ENCODE measurements around the gene EVI2A. TPM values are rescaled to one million over a fixed set of nuclear protein-coding genes. Genes with fewer than 3 reads are reported as not detected.

The EVI2A gene
- total RNA-seq, 2 experiments from 2014 or later, result 37.8 to 38.4 TPM

DNA sequence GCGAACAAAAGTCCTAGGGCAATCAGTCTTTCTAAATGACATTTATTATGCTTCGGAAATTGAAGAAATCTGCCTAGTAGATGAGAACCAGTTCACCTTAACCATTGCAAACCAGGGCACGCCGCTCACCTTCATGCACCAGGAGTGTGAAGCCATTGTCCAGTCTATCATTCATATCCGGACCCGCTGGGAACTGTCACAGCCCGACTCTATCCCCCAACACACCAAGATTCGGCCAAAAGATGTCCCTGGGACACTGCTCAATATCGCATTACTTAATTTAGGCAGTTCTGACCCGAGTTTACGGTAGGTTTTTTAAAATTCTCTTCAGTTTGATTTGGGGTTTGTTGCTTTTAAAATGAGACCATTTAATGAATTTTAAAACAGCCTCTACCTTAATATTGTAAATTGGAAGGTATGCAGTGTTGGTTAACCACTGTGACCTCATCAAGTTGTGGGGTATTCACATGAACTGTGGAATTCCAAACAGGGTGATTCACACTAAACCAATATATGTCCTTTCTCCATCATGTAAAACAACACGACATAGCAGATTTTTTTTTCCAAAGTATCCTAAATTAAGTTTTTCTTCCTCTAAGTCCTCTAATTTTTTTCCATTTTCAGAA lies 6.2 kb upstream of the EVI2A start:
- ChIA-PET CTCF (no interaction called here), POLR2A (interaction anchor here (1.4 kb wide), 1 partner anchor 10 kb away, joined by 3 read pairs; no protein-coding TSS in a partner anchor)
- H3K9me3 Mint-ChIP-seq, result no peaks in the 10 kb centered on the region
- no peak overlapping the region for H3K4me3 Mint-ChIP-seq
- Histone ChIP-seq H3K36me3 (ENCODE audit: insufficient read depth, low read length) (peaks cover 26% of the 10 kb centered on the region), H3K4me3 (ENCODE audit: low read length) (no peak overlapping the region), H3K9me3 (ENCODE audit: control insufficient read depth in 1 of 2, insufficient read depth in 1 of 2, low read length in 2 of 2) (no peaks in the 10 kb centered on the region), H3K27me3 (ENCODE audit: control insufficient read depth in 1 of 2, insufficient read depth in 2 of 2, low read length in 2 of 2) (no peaks in the 10 kb centered on the region), H3K4me1 (ENCODE audit: insufficient read depth, low read length) (no peaks in the 10 kb centered on the region), H3K27ac (ENCODE audit: low read depth in 1 of 2, low read length in 2 of 2) (no peak overlapping the region)
- ATAC-seq (ENCODE audit: poor library complexity), result no peak
- H3K27ac Mint-ChIP-seq, result no peak overlapping the region
- H3K4me1 Mint-ChIP-seq (ENCODE audit: low read depth), result peaks cover 10% of the 10 kb centered on the region
- peaks cover 27% of the 10 kb centered on the region for H3K36me3 Mint-ChIP-seq (ENCODE audit: low read depth)
- H3K27me3 Mint-ChIP-seq, result no peaks in the 10 kb centered on the region
- TF ChIP-seq, protein P1, sequence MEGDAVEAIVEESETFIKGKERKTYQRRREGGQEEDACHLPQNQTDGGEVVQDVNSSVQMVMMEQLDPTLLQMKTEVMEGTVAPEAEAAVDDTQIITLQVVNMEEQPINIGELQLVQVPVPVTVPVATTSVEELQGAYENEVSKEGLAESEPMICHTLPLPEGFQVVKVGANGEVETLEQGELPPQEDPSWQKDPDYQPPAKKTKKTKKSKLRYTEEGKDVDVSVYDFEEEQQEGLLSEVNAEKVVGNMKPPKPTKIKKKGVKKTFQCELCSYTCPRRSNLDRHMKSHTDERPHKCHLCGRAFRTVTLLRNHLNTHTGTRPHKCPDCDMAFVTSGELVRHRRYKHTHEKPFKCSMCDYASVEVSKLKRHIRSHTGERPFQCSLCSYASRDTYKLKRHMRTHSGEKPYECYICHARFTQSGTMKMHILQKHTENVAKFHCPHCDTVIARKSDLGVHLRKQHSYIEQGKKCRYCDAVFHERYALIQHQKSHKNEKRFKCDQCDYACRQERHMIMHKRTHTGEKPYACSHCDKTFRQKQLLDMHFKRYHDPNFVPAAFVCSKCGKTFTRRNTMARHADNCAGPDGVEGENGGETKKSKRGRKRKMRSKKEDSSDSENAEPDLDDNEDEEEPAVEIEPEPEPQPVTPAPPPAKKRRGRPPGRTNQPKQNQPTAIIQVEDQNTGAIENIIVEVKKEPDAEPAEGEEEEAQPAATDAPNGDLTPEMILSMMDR (IDR thresholded peaks at IDR 0.05), result no peak
- intact Hi-C loops (cut with DNase I, micrococcal nuclease), result loop anchor here in 1 of 2 experiments (5.0 to 10.0 kb wide), 2 partner anchors 35 to 63 kb away; no protein-coding TSS in a partner anchor
- no peak for DNase-seq

DNA sequence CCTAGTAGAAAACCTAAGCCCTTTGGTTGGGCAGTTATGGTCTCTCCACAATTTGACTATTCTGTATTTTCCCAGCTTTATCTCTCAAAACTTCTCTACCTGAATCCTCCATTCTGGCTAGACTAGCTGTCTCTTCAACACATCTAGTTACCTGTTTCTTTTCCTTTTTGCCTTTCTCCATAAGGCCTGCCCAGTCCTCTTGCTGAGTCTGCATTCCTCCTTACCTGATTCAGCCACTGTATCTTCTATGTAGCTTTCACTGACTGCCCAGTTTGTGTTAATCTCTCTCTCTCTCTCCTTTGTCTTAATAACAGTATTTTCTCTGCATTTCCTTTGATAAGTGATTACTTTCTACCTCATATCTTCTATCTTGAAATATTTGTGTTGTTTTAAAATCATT lies 2.1 kb upstream of the EVI2A start:
- Mint-ChIP-seq H3K36me3 (ENCODE audit: low read depth) (peaks cover 48% of the 10 kb centered on the region), H3K9me3 (no peaks in the 10 kb centered on the region), H3K4me3 (peak overlapping the region; percentile 35), H3K4me1 (ENCODE audit: low read depth) (peaks cover 26% of the 10 kb centered on the region), H3K27ac (peak overlapping the region; percentile 93), H3K27me3 (no peaks in the 10 kb centered on the region)
- H3K27ac ChIP-seq (ENCODE audit: low read depth in 1 of 2, low read length in 2 of 2), result no peak overlapping the region
- H3K4me1 ChIP-seq (ENCODE audit: insufficient read depth, low read length), result peaks cover 7% of the 10 kb centered on the region
- no peak for DNase-seq
- peaks cover 18% of the 10 kb centered on the region for H3K36me3 ChIP-seq (ENCODE audit: insufficient read depth, low read length)
- H3K9me3 ChIP-seq (ENCODE audit: control insufficient read depth in 1 of 2, insufficient read depth in 1 of 2, low read length in 2 of 2), result no peaks in the 10 kb centered on the region
- TF ChIP-seq, protein P1 (IDR thresholded peaks at IDR 0.05), result no peak
- CTCF ChIA-PET, result no interaction called here
- POLR2A ChIA-PET, result interaction anchor here (9.3 kb wide), 1 partner anchor 14 kb away, joined by 157 read pairs; the partner anchor contains the start of gene EVI2B
- no peak overlapping the region for H3K4me3 ChIP-seq (ENCODE audit: low read length)
- intact Hi-C loops (cut with DNase I, micrococcal nuclease), result loop anchor here in 1 of 2 experiments (10.0 kb wide), 1 partner anchor 59 kb away; no protein-coding TSS in a partner anchor
- H3K27me3 ChIP-seq (ENCODE audit: control insufficient read depth in 1 of 2, insufficient read depth in 2 of 2, low read length in 2 of 2), result no peaks in the 10 kb centered on the region
- no peak for ATAC-seq (ENCODE audit: poor library complexity)

DNA sequence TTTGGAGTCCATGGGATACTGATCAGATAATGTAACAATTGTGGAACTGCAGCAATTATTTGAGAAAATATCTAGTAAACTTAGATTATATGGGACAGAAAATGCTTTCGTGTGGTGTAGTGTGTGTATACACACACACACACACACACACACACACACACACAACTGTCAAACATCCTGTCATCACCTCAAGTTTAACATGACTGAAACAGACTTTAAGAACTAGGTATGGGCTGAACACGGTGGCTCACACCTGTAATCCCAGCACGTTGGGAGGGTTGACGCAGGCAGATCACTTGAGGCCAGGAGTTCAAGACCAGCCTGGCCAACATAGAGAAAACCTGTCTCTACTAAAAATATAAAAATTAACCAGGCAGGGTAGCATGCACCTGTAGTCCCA lies 544 bp upstream of the EVI2A start:
- ChIA-PET POLR2A (interaction anchor here (0.8 to 9.3 kb wide), 4 partner anchors 12 to 58 kb away, joined by 3 to 157 read pairs (median 4); partner anchors contain the start of gene EVI2B), CTCF (interaction anchor here (0.9 to 1.0 kb wide), 2 partner anchors 10 to 51 kb away, joined by 3 to 6 read pairs; no protein-coding TSS in a partner anchor)
- H3K27ac ChIP-seq (ENCODE audit: low read depth in 1 of 2, low read length in 2 of 2), result peak overlapping the region; percentile 83 to 87
- peak; percentile 25 for ATAC-seq (ENCODE audit: poor library complexity)
- Mint-ChIP-seq H3K4me1 (ENCODE audit: low read depth) (peaks cover 40% of the 10 kb centered on the region), H3K27me3 (no peaks in the 10 kb centered on the region), H3K9me3 (no peaks in the 10 kb centered on the region), H3K4me3 (peak overlapping the region; percentile 91), H3K36me3 (ENCODE audit: low read depth) (peaks cover 45% of the 10 kb centered on the region), H3K27ac (peak overlapping the region; percentile 93)
- peak overlapping the region; percentile 82 for H3K4me3 ChIP-seq (ENCODE audit: low read length)
- no peaks in the 10 kb centered on the region for H3K9me3 ChIP-seq (ENCODE audit: control insufficient read depth in 1 of 2, insufficient read depth in 1 of 2, low read length in 2 of 2)
- H3K4me1 ChIP-seq (ENCODE audit: insufficient read depth, low read length), result peaks cover 7% of the 10 kb centered on the region
- intact Hi-C loops (cut with DNase I, micrococcal nuclease), result loop anchor here (1.0 to 10.0 kb wide), 5 partner anchors 11 to 57 kb away; no protein-coding TSS in a partner anchor
- no peaks in the 10 kb centered on the region for H3K27me3 ChIP-seq (ENCODE audit: control insufficient read depth in 1 of 2, insufficient read depth in 2 of 2, low read length in 2 of 2)
- H3K36me3 ChIP-seq (ENCODE audit: insufficient read depth, low read length), result peaks cover 12% of the 10 kb centered on the region
- TF ChIP-seq, protein P1 (IDR thresholded peaks at IDR 0.05), result no peak
- DNase-seq, result peak in 5 of 14 experiments; percentile 15 to 72 (median 66)

Data from CD4-positive, alpha-beta T cell (primary cell).